HG03097 (cell line): Measurements from ENCODE around the gene DBNL.
"Not testable (repeated sequence)": the region's sequence is repeated elsewhere in the genome, so short reads cannot be mapped to it uniquely, and the experiment has no call there.

ENCODE experiments used
- ATAC-seq: cut with Tn5 transposase; IDR thresholded peaks from one replicate; pipeline ENCODE4 v1.9.1; 2021; ENCODE audit not compliant: unreplicated experiment, low FRiP score

The DBNL gene

DNA sequence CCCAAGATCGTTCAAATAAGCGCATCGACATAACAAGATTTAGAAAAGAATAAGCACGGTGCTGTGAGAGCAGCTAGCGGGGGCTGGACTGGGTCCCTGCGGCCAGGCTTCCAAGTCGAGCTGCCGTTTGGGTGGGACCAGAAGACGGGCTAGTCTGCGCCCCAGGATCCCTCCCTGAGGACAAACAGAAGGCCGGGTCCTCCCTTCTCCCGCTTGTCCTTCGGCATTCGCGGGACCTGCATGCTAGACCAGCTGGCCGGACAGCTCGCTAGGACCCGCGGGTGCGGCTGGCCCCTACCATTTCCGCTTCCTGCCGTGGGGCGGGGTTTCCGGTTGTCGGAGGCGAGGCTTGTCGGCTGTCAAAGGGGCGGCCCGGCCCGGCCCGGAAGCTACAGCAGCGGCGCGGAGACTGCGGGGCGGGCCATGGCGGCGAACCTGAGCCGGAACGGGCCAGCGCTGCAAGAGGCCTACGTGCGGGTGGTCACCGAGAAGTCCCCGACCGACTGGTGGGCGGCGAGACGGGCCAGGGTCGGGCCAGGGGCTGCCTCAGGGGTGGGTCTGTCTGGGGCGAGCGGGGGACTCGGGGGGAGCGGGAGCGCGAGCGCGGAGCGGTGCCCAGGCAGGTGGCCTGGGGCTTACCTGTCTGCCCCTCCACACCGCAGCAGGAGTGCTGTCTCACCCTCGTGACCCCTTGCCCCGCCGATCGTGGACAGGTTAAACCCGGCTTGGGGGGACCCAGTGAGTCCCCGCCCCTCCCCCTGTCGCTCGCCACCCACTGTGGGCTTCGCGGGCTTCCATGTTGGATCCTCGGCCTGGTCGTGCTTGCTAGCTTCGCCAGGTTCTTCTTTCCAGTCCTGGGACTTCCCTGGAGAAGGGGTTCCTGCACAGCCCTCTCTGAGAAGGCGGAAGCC, at the start of gene DBNL:
DBNL (plus strand) TSS at position 388 of the 911 bp plus-strand sequence; CDS start at position 424, 36 bp downstream.
- ATAC-seq = peak; percentile 60

DNA sequence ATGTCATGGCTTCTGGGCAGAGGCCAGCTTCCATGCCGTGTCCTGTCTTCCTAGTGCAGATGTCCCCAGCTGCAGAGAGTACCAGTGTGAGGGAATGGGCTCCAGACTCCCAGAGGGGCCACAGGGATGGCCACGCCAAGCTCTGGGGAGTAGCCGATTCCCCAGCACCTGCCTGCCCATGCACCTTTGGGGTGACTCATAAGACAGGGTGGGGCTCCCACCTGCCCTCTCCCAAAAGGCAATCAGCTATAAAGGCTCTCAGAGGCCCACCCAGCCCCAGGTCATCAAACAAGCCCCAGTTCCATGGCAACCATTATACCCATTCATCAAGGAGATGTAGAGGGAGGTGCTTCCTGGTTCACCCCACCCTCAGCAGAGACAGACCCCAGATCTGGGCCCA, 47.0 kb upstream of the DBNL start, which contains the start of gene SPDYE1:
SPDYE1 (plus strand) TSS at position 366 of the 400 bp plus-strand sequence. CDS start 2,053 bp downstream, outside the sequence.
- ATAC-seq = not testable (repeated sequence)

- ATAC-seq = not testable (repeated sequence)
Measured at GRCh38 chr7:44012081-44012480, 32.4 kb upstream of the DBNL start.

- ATAC-seq = not testable (repeated sequence)
Measured at GRCh38 chr7:44015090-44015489, 29.4 kb upstream of the DBNL start.

DNA sequence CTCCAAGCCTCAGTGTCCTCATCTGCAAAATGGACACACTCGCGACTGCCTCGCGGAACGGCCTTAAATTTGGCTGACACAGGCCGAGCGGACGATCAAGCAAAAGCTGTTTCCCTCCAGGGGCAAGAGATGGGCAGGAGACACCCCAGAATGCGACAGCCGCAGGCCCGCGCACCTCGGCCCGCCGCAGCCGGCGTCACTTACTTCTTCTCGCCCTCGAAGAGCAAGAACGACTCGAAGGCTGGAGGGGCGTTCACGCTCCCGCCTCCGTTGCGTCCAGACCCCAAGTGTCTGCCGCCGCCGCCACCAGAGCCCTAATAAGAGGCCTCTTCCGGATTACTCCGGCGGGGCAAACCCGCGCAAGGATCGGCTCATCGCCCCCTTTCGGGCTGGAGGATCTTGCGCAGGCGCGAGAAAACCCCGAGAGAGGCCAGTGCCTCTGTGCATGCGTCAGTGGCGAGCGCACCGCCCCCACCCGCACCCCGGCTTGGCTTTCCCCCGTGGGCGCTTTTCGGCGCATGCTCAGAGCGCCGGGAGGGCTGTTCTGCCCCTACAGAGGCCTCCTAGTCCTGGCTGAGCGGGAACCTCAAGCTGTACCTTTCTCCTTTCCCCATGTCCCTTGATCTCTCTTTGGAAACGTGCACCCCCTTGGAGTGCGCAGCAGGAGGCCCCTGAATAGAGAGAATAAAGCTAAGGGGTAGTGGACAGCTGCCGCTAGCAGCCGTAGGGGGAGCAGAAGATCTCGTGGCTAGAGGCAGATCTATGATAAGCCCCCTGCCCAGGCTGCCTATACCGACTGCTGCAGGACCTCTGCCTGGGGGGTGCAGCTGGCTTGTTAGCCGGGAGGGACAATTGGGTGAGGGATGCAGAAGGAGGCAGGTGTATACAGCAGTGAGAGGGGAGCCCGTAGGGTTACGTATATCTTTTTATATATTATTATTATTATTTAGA, 25.4 kb upstream of the DBNL start:
- peak; percentile 90 for ATAC-seq

GRCh38 chr7:44019825-44020224, 24.7 kb upstream of the DBNL start:
- not testable (repeated sequence) for ATAC-seq

DNA sequence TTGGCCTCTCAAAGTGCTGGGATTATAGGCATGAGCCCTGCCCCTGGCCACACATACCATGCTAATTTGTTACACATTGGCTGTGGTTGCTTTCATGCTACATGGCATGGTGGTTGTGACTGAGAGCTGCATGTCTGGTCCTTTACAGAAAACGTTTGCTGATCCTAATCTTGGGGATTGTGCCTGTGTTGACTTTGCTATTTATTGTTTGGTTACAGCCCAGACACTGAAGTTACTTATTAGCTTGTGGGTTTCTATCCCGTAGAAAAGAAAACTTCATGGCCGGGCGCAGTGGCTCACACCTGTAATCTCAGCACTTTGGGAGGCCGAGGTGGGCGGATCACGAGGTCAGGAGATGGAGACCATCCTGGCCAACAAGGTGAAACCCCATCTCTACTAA, 22.4 kb upstream of the DBNL start:
- not testable (repeated sequence) for ATAC-seq

- not testable (repeated sequence) for ATAC-seq
Measured at GRCh38 chr7:44022796-44023467, 21.6 kb upstream of the DBNL start.

DNA sequence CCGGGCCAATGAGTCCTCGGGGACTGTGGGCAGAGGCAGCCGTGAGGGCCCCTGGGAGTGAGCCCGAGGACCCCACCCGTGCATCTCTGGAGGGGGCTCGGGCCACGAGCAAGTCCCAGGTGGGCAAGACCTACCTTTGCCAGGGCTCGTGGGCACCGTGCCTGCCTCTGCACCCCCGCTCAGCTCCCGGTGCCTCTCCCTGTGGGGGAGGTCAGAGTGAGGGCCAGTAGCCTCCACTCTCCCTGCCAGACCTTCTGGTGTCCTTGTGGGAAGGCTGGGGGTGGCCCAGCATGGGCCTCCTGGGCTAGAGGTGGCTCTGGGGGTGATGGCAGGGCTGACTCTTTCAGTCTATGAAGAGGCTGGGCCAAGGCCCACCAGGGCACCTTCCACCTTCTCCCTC, 15.1 kb upstream of the DBNL start:
- ATAC-seq = not testable (repeated sequence)

- ATAC-seq = not testable (repeated sequence)
Measured at GRCh38 chr7:44030029-44030428, 14.5 kb upstream of the DBNL start.

GRCh38 chr7:44031319-44031718, 13.2 kb upstream of the DBNL start:
- not testable (repeated sequence) for ATAC-seq

GRCh38 chr7:44032031-44032430, 12.5 kb upstream of the DBNL start:
- not testable (repeated sequence) for ATAC-seq

GRCh38 chr7:44033971-44034844, 10.3 kb upstream of the DBNL start:
- ATAC-seq = not testable (repeated sequence)

- not testable (repeated sequence) for ATAC-seq
Measured at GRCh38 chr7:44036364-44036763, 8.1 kb upstream of the DBNL start.

DNA sequence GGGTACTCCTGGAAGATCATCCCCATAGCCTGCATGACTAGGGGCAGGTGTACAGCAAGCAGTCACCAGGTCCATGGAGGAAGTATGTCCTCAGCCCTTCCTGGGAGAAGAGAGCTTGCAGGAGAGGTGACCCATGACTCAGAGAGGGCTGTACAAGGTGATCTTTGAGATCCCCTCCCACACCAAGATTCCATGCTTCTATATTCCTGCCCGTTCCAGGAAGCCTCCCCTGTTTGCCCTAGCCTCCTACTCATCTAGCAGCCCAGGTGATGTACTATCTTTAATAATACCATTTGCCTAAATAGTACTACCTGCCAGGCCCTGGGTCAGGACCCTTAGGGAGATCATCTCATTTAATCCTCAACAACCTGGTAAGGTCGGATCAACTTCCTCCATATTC, 6.6 kb upstream of the DBNL start:
- ATAC-seq = not testable (repeated sequence)

DNA sequence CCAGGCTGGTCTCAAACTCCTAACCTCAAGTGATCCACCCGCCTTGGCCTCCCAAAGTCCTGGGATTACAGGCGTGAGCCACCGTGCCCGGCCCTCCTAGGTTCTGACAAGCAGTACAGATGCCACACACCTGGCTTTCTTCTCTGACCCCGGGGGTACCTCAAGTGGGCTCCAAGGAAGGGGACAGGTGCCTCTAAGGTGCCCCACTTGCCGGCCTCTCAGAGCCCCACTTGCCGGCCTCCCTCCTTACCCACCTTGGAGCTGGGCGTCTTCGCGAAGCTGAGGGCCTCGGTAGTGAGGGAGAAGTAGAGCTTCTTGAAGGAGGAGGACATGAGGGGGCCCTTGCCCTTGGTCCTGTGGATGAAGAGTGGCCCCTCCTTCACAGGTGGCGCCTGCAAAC, 5.9 kb upstream of the DBNL start:
- not testable (repeated sequence) for ATAC-seq

DNA sequence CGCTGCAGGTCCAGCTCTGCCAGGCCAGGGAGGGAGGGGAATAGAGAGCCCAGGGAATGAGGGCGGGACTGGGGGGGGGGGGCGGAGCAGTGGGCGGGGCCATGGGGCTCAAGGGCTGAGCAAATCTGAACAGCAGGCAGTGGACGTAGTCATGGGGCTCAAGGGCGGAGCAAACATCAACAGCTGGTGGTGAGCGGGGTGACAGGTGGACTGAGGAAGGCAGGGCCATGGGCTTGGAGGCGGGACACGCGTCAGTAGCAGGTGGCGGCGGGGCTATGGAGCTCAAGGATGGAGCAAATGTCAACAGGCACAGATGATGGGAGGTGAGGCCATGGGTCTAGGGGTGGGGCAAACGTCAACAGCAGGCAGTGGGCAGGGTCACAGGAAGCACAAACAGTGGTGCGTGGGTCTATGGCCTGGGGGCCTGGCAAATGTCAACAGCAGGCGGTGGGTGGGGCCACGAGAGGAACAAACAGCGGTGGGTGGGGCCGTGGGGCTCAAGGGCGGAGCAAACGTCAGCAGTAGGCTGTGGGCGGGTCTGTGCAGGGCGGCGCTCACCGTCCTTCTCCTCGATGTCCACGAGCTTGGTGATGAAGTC, 5.4 kb upstream of the DBNL start:
- peak; percentile 49 for ATAC-seq

DNA sequence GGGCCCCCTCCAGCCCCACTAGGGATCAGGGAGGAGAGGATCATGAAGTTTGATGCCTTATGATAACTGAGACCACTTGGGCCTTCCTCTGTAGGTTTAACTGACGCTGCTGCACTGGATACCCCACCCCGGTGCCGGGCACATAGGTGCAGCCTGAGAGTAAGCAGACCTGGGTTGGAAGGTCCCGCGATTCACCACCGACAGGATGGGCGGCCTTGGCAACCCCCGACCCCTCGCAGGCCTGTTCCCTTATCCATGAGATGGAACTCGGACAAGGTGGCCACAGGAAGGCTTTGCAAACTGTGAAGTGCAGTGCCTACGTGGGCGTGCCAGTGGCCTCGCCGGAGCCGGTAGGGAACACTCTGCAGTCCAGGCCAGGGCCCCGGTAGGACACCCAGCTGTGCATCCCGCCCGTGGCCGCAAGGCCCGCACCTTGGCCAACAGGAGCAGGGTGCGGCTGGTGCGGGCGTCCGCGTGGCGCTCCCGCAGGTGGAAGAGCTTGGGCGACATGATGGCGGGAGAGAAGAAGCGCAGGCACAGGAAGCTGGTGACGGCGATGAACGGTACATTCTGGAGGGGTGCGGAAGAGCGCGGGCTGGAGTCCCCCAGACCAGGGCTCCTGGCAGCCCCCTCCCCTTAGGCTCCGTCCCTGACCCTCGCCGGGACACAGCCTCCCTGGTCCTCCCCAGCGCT, 4.6 kb upstream of the DBNL start:
- ATAC-seq = not testable (repeated sequence)
